Fibroblast of lung (primary cell): ENCODE measurements around the gene RUNX1.

Experiments
- EZH2 ChIP-seq: IDR thresholded peaks from 2 replicates; pipeline ENCODE4 v1.5.1; 2012; ENCODE audit warnings: low read length, control low read depth, mild to moderate bottlenecking; ENCODE audit errors: missing control alignments
- TF ChIP-seq, protein P1 (sequence below), 2 donors: IDR thresholded peaks in 1 of 2; conservative IDR thresholded peaks in 1 of 2; 1 replicate in 1 of 2; 2 replicates in 1 of 2; pipeline ENCODE4 v1.5.1; 2011 to 2012; ENCODE audit warnings: low read length in 2 of 2, control low read depth in 1 of 2, inconsistent platforms in 1 of 2, low read depth in 1 of 2, mild to moderate bottlenecking in 1 of 2

DNA sequence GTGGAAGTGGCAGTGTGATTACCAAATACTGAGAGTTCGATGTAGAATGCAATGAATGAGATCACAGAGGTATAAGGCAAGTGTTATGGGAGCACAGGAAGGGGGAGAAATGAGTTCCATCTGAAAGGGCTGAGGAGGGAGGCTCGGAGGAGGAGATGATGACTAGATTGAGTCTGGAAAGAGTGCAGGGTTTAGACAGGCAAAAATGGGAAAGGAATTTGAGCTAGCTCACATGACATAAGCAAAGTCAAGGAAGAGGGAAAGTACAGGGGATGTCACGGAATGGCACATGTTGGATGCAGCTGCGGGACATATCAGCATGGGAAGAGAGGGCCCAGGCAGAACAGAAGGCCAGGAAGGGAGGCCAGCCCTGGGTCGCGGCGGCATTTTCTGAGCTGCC, 132.7 kb downstream of the RUNX1 start:
- TF ChIP-seq, protein P1, sequence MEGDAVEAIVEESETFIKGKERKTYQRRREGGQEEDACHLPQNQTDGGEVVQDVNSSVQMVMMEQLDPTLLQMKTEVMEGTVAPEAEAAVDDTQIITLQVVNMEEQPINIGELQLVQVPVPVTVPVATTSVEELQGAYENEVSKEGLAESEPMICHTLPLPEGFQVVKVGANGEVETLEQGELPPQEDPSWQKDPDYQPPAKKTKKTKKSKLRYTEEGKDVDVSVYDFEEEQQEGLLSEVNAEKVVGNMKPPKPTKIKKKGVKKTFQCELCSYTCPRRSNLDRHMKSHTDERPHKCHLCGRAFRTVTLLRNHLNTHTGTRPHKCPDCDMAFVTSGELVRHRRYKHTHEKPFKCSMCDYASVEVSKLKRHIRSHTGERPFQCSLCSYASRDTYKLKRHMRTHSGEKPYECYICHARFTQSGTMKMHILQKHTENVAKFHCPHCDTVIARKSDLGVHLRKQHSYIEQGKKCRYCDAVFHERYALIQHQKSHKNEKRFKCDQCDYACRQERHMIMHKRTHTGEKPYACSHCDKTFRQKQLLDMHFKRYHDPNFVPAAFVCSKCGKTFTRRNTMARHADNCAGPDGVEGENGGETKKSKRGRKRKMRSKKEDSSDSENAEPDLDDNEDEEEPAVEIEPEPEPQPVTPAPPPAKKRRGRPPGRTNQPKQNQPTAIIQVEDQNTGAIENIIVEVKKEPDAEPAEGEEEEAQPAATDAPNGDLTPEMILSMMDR (conservative IDR thresholded peaks at IDR 0.05 in 1 of 2, IDR thresholded peaks at IDR 0.05 in 1 of 2; ENCODE audit: low read depth in 1 of 2, low read length in 2 of 2), result no peak
- TF ChIP-seq EZH2, result no peak
